CD14-positive monocyte (primary cell): ENCODE results near the gene MYO1A. TPM values are rescaled to one million over a fixed set of nuclear protein-coding genes. Genes with fewer than 3 reads are reported as not detected.
A peak's percentile ranks its signal among the peaks of the same experiment; 100 is the strongest.

ENCODE experiments used
- DNase-seq, 3 donors: peaks; one replicate each; pipeline ENCODE4 v3.0.0-alpha.2; 2011 to 2022
- H2AFZ ChIP-seq: 2 replicates; pipeline ENCODE4 v1.6.0; 2012; ENCODE audit warnings: mild to moderate bottlenecking, low read depth, low read length, inconsistent platforms; ENCODE audit not compliant: insufficient read depth, poor library complexity, severe bottlenecking
- H3K27ac ChIP-seq, 2 donors: 1 replicate in 1 of 2; 2 replicates in 1 of 2; pipeline ENCODE4 v1.5.1; 2012 to 2013; ENCODE audit warnings: low read length in 2 of 2, control low read depth in 1 of 2, inconsistent platforms in 1 of 2, low read depth in 1 of 2, mild to moderate bottlenecking in 1 of 2
- H3K27me3 ChIP-seq, 2 donors: one replicate each; pipeline versions ENCODE4 v1.6.0 to v1.6.1; 2011 to 2013; ENCODE audit warnings: low read length in 2 of 2; ENCODE audit not compliant: control insufficient read depth in 2 of 2, insufficient read depth in 2 of 2
- H3K36me3 ChIP-seq, 2 donors: replicated peaks in 1 of 2; 1 replicate in 1 of 2; 2 replicates in 1 of 2; pipeline versions ENCODE4 v1.5.1 to v1.6.1; 2012 to 2013; ENCODE audit warnings: low read length in 2 of 2, control low read depth in 1 of 2, inconsistent platforms in 1 of 2, mild to moderate bottlenecking in 1 of 2; ENCODE audit not compliant: insufficient read depth in 2 of 2, control insufficient read depth in 1 of 2
- H3K4me1 ChIP-seq, 2 donors: 1 replicate in 1 of 2; 2 replicates in 1 of 2; pipeline versions ENCODE4 v1.5.1 to v1.6.1; 2012 to 2013; ENCODE audit warnings: low read length in 2 of 2, control low read depth in 1 of 2, inconsistent platforms in 1 of 2, mild to moderate bottlenecking in 1 of 2, moderate library complexity in 1 of 2; ENCODE audit not compliant: insufficient read depth in 2 of 2, control insufficient read depth in 1 of 2
- H3K4me2 ChIP-seq: replicated peaks from 2 replicates; pipeline ENCODE3; 2012; ENCODE audit warnings: low read length, moderate library complexity, mild to moderate bottlenecking; ENCODE audit not compliant: poor library complexity, severe bottlenecking; ENCODE audit errors: extremely low read depth
- H3K4me3 ChIP-seq, 3 experiments: fragments of 200-600 bp in 1 of 3; sonication (generic) in 1 of 3; replicated peaks in 1 of 3; 1 replicate in 2 of 3; 2 replicates in 1 of 3; pipeline ENCODE4 v1.5.1; 2011 to 2013; ENCODE audit warnings: low read length in 3 of 3, mild to moderate bottlenecking in 3 of 3, control low read depth in 2 of 3, low read depth in 2 of 3, inconsistent platforms in 1 of 3, moderate library complexity in 1 of 3
- H3K79me2 ChIP-seq: 2 replicates; pipeline ENCODE4 v1.6.0; 2012; ENCODE audit warnings: mild to moderate bottlenecking, control low read depth, inconsistent platforms, low read length, moderate library complexity; ENCODE audit not compliant: insufficient read depth
- H3K9ac ChIP-seq: 2 replicates; pipeline ENCODE4 v1.6.0; 2017; ENCODE audit warnings: low read length, mild to moderate bottlenecking; ENCODE audit not compliant: insufficient read depth, poor library complexity, severe bottlenecking
- H3K9me3 ChIP-seq, 2 donors: replicated peaks in 1 of 2; 1 replicate in 1 of 2; 2 replicates in 1 of 2; pipeline versions ENCODE4 v1.5.1 to v1.6.1; 2012 to 2013; ENCODE audit warnings: low read length in 2 of 2, control low read depth in 1 of 2; ENCODE audit not compliant: control insufficient read depth in 1 of 2, insufficient read depth in 1 of 2
- H4K20me1 ChIP-seq: 2 replicates; pipeline ENCODE4 v1.6.0; 2012; ENCODE audit warnings: mild to moderate bottlenecking, low read length, control low read depth, moderate library complexity; ENCODE audit not compliant: insufficient read depth
- H3K27ac Mint-ChIP-seq, 7 donors: one replicate each; pipeline ENCODE4 v1.8.0; 2020; ENCODE audit warnings: mild to moderate bottlenecking in 7 of 7, mixed read lengths in 7 of 7, moderate library complexity in 6 of 7, inconsistent platforms in 2 of 7
- H3K27me3 Mint-ChIP-seq, 3 donors: one replicate each; pipeline ENCODE4 v1.8.0; 2021 to 2022; ENCODE audit warnings: low read depth in 3 of 3, mild to moderate bottlenecking in 3 of 3, mixed read lengths in 3 of 3, moderate library complexity in 3 of 3, inconsistent platforms in 1 of 3
- H3K36me3 Mint-ChIP-seq, 2 donors: one replicate each; pipeline ENCODE4 v1.8.0; 2020; ENCODE audit warnings: mixed read lengths in 2 of 2, inconsistent platforms in 1 of 2, mild to moderate bottlenecking in 1 of 2
- H3K4me1 Mint-ChIP-seq: one replicate; pipeline ENCODE4 v1.8.0; 2020; ENCODE audit warnings: mild to moderate bottlenecking, mixed read lengths
- H3K4me3 Mint-ChIP-seq, 2 donors: one replicate each; pipeline ENCODE4 v1.8.0; 2020; ENCODE audit warnings: mild to moderate bottlenecking in 2 of 2, mixed read lengths in 2 of 2, moderate library complexity in 1 of 2
- H3K9me3 Mint-ChIP-seq, 7 donors: one replicate each; pipeline ENCODE4 v1.8.0; 2020 to 2022; ENCODE audit warnings: mixed read lengths in 7 of 7, mild to moderate bottlenecking in 6 of 7, moderate library complexity in 6 of 7, inconsistent platforms in 2 of 7
- CTCF ChIP-seq: fragments of 200-600 bp; IDR thresholded peaks from one replicate; pipeline ENCODE4 v1.8.0; 2022; ENCODE audit warnings: antibody characterized with exemption, mild to moderate bottlenecking
- WGBS: methylation state at CpG from one replicate; pipeline ENCODE4 v1.1.5; 2013; ENCODE audit warnings: missing lambda C conversion rate; ENCODE audit not compliant: insufficient coverage; 5-methylcytosine and 5-hydroxymethylcytosine counted together
- intact Hi-C, 2 donors: fragments of 100-400 bp; cut with micrococcal nuclease; formaldehyde crosslinking; loops; one replicate each; pipeline versions ENCODE4 v1.15.0 to v1.15.1; 2023
- polyA plus RNA-seq, 3 donors: library from polyadenylated mRNA; depleted of rRNA in 1 of 3; unstranded in 2 of 3; stranded (reverse) in 1 of 3; fragments of 300-500 nt in 2 of 3; fragments of >200 nt in 1 of 3; fragmentation: Illumina TruSeq in 2 of 3; gene quantifications; 1 replicate in 2 of 3; 2 replicates in 1 of 3; pipeline ENCODE4 v1.2.3, GENCODE V29; 2012 to 2021

MYO1A gene
- polyA plus RNA-seq, 3 donors: 0.22 to 1.7 (median 1.3) TPM

GRCh38 chr12:57080855-57081254 is 30.9 kb upstream of the MYO1A start:
- no peak for TF ChIP-seq CTCF
- Histone ChIP-seq H3K9me3 (no peaks in the 10 kb centered on the region), H2AFZ (no peak overlapping the region), H3K4me2 (no peak overlapping the region), H3K27ac (no peak overlapping the region), H3K27me3 (no peaks in the 10 kb centered on the region), H3K79me2 (peaks cover 23% of the 10 kb centered on the region), H3K4me3 (no peak overlapping the region), H4K20me1 (no peaks in the 10 kb centered on the region), H3K4me1 (peaks cover 19 to 22% of the 10 kb centered on the region in 2 donors), H3K9ac (no peak overlapping the region), H3K36me3 (no peaks in the 10 kb centered on the region)
- no peaks in the 10 kb centered on the region for H3K36me3 Mint-ChIP-seq
- H3K27me3 Mint-ChIP-seq: peaks cover 0 to 3% (median 0%) of the 10 kb centered on the region in 3 donors
- H3K4me1 Mint-ChIP-seq: peaks cover 26% of the 10 kb centered on the region
- peaks cover 0 to 2% (median 0%) of the 10 kb centered on the region in 7 donors for H3K9me3 Mint-ChIP-seq
- no CpG with 5 or more reads among the region's 1 CpG for WGBS
- H3K4me3 Mint-ChIP-seq: no peak overlapping the region
- intact Hi-C loops: no loop called here
- peak overlapping the region in 1 of 7 donors; percentile 50 for H3K27ac Mint-ChIP-seq
- DNase-seq: no peak

GRCh38 chr12:57079821-57080220 is 29.9 kb upstream of the MYO1A start:
- no peak for TF ChIP-seq CTCF
- H3K36me3 ChIP-seq: no peaks in the 10 kb centered on the region
- Mint-ChIP-seq H3K27me3 (no peaks in the 10 kb centered on the region), H3K9me3 (no peaks in the 10 kb centered on the region), H3K36me3 (no peaks in the 10 kb centered on the region), H3K4me3 (no peak overlapping the region), H3K27ac (peak overlapping the region in 6 of 7 donors; percentile 40 to 92 (median 88)), H3K4me1 (peaks cover 18% of the 10 kb centered on the region)
- H3K27ac ChIP-seq: peak overlapping the region in 1 of 2 donors; percentile 80
- peaks cover 27% of the 10 kb centered on the region for H3K79me2 ChIP-seq
- WGBS: no CpG with 5 or more reads among the region's 1 CpG
- H3K9ac ChIP-seq: no peak overlapping the region
- H2AFZ ChIP-seq: peak overlapping the region; percentile 55
- peaks cover 16 to 21% of the 10 kb centered on the region in 2 donors for H3K4me1 ChIP-seq
- no peaks in the 10 kb centered on the region for H3K27me3 ChIP-seq
- no peak for DNase-seq
- H3K9me3 ChIP-seq: no peaks in the 10 kb centered on the region
- H3K4me3 ChIP-seq: peak overlapping the region in 1 of 3 experiments; percentile 83
- intact Hi-C loops: loop anchor here in 1 of 2 donors (5.0 kb wide), 1 partner anchor 32 kb away; the partner anchor contains the start of gene STAT6
- H4K20me1 ChIP-seq: no peaks in the 10 kb centered on the region
- H3K4me2 ChIP-seq: peak overlapping the region; percentile 66
